HG02642 (cell line): ENCODE data around the gene CHD9.
"Not testable (repeated sequence)": the region's sequence is repeated elsewhere in the genome, so short reads cannot be mapped to it uniquely, and the experiment has no call there.

Experiments
- ATAC-seq: cut with Tn5 transposase; IDR thresholded peaks from one replicate; pipeline ENCODE4 v1.9.1; 2021; ENCODE audit warnings: mild to moderate bottlenecking; ENCODE audit not compliant: unreplicated experiment, poor library complexity

The CHD9 gene

GRCh38 chr16:53054670-53055485 is at the start of gene CHD9:
Gene CHD9 (plus strand): TSS chr16:53054991. CDS start chr16:53156090, 101,099 bp downstream.
- peak; percentile 89 for ATAC-seq

GRCh38 chr16:53007095-53007494 is 47.7 kb upstream of the CHD9 start:
- ATAC-seq: no peak

GRCh38 chr16:53014287-53014686 is 40.5 kb upstream of the CHD9 start:
- no peak for ATAC-seq

- ATAC-seq: no peak
Observed at GRCh38 chr16:53018834-53019416, 35.9 kb upstream of the CHD9 start.

GRCh38 chr16:53022374-53022773 is 32.4 kb upstream of the CHD9 start:
- no peak for ATAC-seq

- no peak for ATAC-seq
Observed at GRCh38 chr16:53024045-53024444, 30.7 kb upstream of the CHD9 start.

GRCh38 chr16:53029971-53030370 is 24.8 kb upstream of the CHD9 start:
- no peak for ATAC-seq

GRCh38 chr16:53031323-53031942 is 23.4 kb upstream of the CHD9 start:
- no peak for ATAC-seq

GRCh38 chr16:53034306-53034705 is 20.5 kb upstream of the CHD9 start:
- no peak for ATAC-seq

GRCh38 chr16:53035176-53035942 is 19.4 kb upstream of the CHD9 start:
- no peak for ATAC-seq

GRCh38 chr16:53036066-53036465 is 18.7 kb upstream of the CHD9 start:
- no peak for ATAC-seq

- not testable (repeated sequence) for ATAC-seq
Observed at GRCh38 chr16:53036711-53037110, 18.1 kb upstream of the CHD9 start.

GRCh38 chr16:53040788-53041187 is 14.0 kb upstream of the CHD9 start:
- ATAC-seq: no peak

GRCh38 chr16:53041320-53042051 is 13.3 kb upstream of the CHD9 start:
- peak; percentile 64 for ATAC-seq

- ATAC-seq: no peak
Observed at GRCh38 chr16:53042235-53042701, 12.5 kb upstream of the CHD9 start.

- ATAC-seq: no peak
Observed at GRCh38 chr16:53043428-53043831, 11.4 kb upstream of the CHD9 start.

- ATAC-seq: no peak
Observed at GRCh38 chr16:53043986-53044601, 10.7 kb upstream of the CHD9 start.

GRCh38 chr16:53045341-53046220 is 9.2 kb upstream of the CHD9 start:
- no peak for ATAC-seq

- ATAC-seq: not testable (repeated sequence)
Observed at GRCh38 chr16:53047515-53047914, 7.3 kb upstream of the CHD9 start.
